GM19395 (cell line): ENCODE measurements around the gene CAMSAP3.
"Not testable (repeated sequence)": the region's sequence is repeated elsewhere in the genome, so short reads cannot be mapped to it uniquely, and the experiment has no call there.

ENCODE experiments used
- ATAC-seq: cut with Tn5 transposase; IDR thresholded peaks from one replicate; pipeline ENCODE4 v1.9.1; 2021; ENCODE audit warnings: mild to moderate bottlenecking, moderate library complexity; ENCODE audit not compliant: unreplicated experiment

CAMSAP3 gene

DNA sequence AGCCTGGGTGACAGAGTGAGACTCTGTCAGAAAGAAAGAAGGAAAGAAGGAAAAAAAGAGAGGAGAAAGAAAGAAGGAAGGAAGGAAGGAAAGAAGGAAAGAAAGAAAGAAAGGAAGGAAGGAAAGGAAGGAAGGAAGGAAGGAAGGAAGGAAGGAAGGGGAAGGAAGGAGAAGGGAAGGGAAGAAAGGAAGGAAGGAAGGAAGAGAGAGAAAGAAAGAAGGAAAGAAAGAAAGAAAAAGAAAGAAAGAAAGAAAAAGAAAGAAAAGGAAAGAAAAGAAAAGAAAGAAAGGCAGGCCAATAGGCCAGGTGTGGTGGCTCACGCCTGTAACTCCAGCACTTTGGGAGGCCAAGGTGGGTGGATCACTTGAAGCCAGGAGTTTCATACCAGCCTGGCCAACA, 18.2 kb upstream of the CAMSAP3 start:
- not testable (repeated sequence) for ATAC-seq

GRCh38 chr19:7578127-7578526, 17.5 kb upstream of the CAMSAP3 start:
- ATAC-seq: no peak

GRCh38 chr19:7579182-7579581, 16.5 kb upstream of the CAMSAP3 start:
- no peak for ATAC-seq

DNA sequence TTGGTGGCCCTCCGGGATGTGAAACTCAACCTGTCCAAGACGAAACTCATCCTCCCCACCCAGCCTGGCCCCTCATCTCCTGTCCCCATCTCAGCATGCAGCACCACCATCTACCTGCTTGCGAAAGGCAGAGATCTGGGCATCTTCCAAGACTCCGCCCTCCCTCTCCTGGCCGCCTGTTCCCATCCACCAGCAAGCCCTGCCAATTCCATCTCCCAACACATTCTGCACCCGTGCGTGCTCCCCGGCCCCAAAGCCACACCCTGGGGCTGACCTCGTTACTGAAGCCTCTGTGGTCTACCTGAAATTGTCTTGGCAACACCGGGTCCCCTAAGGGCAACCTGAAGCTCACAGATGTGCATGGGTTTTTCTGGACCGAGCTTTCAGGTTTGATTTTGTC, 13.2 kb upstream of the CAMSAP3 start:
- ATAC-seq: no peak

DNA sequence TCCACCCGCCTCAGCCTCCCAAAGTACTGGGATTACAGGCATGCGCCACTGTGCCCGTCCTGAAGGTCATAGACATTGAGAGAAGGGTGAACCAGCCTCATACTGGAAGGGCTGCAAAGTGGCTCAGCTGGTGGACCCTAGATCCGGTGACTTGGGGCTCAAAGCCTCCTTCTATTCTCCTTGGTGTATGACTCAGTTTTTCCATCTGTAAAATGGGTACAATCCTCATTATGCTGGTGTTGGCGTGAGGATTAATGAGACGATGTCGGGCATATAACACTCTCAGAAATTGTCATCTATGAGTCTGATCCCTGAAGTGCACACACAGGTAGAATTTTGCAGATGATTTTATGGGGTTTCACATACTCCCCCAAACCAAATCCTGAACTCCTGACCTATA, 5.8 kb upstream of the CAMSAP3 start:
- no peak for ATAC-seq

- ATAC-seq: no peak
Observed at GRCh38 chr19:7590256-7590655, 5.4 kb upstream of the CAMSAP3 start.

GRCh38 chr19:7596211-7596937, 711 bp downstream of the CAMSAP3 start:
- ATAC-seq: no peak

DNA sequence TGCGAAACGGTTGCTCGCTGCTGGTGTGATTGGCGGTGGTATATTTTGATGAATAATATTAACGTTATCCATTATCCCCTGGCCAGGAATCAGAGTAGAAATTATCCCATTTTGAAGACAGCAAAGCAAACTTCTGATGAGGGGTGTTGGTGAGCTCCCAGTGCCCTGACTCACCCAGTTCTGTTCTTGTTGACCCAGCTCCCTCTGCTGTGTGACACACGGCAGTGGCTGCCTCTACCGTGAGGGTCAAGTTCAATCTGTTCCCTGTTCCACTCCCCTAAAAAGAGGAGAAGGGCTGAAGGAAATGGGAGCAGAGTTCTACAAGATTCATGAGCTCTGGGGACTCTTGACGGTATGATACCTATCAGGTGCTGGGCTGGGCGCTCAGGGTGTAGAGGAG, 2.0 kb downstream of the CAMSAP3 start:
- ATAC-seq: no peak

GRCh38 chr19:7598180-7598579, 2.5 kb downstream of the CAMSAP3 start:
- ATAC-seq: no peak

- ATAC-seq: no peak
Observed at GRCh38 chr19:7600721-7601120, 5.1 kb downstream of the CAMSAP3 start.

- no peak for ATAC-seq
Observed at GRCh38 chr19:7602240-7602934, 6.7 kb downstream of the CAMSAP3 start.

GRCh38 chr19:7602935-7603497, 7.4 kb downstream of the CAMSAP3 start:
- no peak for ATAC-seq

- ATAC-seq: no peak
Observed at GRCh38 chr19:7603919-7604318, 8.3 kb downstream of the CAMSAP3 start.

DNA sequence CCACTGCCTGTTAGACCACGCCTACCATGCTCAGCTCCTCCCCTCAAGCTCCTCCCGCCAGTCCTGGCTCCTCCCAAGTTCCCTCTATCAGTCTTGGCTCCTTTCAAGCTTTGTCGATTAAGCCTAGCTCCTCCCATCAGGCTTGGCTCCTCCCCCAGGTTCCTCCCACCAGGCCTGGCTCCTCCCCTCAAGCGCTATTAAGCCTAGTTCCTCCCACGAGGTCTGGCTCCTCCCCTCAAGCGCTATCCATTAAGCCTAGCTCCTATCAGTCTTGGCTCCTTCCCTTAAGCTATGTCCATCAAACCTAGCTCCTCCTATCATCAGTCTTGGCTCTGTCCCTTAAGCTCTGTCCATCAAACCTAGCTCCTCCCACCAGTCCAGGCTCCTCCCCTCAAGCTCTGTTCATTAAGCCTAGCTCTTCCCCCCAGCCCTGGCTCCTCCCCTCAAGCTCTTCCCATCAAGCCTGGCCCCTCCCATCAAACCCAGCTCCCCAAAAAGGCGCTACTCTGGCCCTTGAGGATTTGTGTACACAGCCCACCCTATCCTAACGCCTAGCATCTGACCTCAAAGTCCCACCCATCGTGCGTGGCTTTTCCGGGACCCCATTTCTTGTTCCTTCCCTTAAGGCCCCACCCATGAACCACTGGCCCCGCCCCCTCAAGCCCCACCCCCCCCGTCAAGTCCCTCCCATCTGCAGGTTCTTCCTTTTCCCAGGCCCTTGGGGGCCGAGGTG, 10.0 kb downstream of the CAMSAP3 start:
- ATAC-seq: no peak

GRCh38 chr19:7606289-7606688, 10.6 kb downstream of the CAMSAP3 start:
- ATAC-seq: no peak

DNA sequence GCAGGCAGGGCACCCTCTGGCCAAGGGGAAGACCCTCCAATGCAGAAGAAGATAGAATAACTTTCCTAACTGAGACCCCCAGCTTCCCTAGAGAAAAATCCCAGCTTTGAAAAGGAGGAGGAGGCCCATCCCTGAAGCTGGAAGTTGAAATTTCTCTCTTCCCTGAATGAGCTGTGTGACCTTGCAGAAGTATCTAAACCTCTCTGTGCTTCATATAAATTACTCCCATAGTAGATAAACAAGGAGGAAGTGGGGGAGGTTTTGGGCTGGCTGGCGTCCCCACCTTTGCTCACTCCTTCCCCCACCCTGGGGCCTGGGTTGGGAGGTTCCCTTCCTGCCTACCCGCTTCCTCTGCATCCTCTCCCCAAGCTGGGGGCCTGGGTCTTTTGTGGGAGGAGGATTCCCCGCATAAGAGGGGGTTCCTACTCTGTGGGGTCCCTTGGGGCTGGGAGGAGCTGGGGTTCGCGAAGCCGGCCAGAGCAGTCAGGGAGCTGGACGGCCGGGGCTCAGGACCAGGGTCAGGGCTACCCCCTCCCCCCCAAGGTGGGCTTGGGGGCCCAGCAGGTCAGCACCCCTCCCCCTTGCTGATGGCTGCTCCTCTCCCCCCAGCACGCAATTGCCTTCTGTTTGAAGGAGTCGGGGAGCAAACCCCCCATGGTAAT, 11.7 kb downstream of the CAMSAP3 start:
- ATAC-seq: no peak

DNA sequence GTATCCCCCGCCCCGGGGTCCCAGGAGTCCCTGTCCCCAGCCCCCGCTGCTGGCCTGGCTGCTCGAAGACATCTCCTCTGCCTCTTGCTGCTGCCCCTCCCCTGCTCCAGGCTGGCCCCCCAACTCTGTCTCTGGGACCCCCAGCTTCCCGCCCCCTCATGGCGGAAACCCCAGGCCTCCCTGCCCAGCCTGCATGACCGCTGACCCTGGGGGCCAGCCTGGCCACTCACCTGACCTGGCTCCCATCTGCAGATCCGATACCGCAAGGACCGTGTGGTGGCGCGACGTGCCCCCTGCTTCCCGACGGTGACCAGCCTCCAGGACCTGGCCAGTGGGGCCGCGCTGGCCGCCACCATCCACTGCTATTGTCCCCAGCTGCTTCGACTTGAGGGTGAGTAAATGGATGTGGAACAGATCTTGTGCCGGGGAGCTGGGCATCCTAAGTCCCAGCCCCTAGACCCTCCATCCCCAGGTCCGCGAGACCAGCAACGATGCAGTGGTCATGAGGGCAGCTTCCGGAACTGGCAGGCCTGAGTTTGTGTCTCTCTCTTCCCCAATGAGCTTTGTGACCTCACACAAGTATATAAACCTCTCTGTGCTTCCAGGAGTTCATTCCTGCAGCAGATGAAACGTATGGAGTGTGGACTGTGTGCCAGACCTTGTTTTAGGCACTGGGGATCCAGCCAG, 12.4 kb downstream of the CAMSAP3 start:
- no peak for ATAC-seq

- no peak for ATAC-seq
Observed at GRCh38 chr19:7610491-7611240, 15.0 kb downstream of the CAMSAP3 start.

DNA sequence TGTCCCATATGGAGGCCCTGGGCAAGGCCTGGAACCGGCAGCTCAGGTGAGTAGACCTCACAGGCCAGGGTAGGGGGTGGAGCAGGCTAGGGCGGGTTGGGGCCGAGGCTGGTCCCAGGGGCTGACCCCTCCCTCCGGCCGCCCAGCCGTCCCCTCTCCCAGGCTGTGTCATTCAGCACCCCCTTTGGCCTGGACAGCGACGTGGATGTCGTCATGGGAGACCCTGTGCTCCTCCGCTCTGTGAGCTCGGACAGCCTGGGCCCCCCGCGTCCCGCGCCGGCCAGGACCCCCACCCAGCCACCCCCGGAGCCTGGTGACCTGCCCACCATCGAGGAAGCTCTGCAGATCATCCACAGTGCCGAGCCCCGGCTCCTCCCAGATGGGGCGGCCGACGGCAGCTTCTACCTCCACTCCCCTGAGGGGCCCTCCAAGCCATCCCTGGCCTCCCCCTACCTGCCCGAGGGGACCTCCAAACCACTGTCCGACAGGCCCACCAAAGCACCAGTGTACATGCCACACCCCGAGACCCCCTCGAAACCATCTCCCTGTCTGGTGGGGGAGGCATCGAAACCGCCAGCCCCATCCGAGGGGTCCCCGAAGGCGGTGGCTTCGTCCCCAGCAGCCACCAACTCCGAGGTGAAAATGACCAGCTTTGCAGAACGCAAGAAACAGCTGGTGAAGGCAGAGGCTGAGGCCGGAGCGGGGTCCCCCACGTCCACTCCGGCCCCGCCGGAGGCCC, 16.0 kb downstream of the CAMSAP3 start:
- no peak for ATAC-seq
